HepG2 (cell line): ENCODE data around the gene NEDD1. TPM values are rescaled to one million over a fixed set of nuclear protein-coding genes. Genes with fewer than 3 reads are reported as not detected.
A peak's percentile ranks its signal among the peaks of the same experiment; 100 is the strongest.

Experiments used
- BCL6 ChIP-seq: IDR thresholded peaks from 2 replicates; pipeline ENCODE4 v1.6.1; 2016; ENCODE audit warnings: missing genetic modification reagents, missing compliant biosample characterization
- CHCHD3 ChIP-seq: sonication (generic); formaldehyde crosslinking; IDR thresholded peaks from 2 replicates; pipeline ENCODE4 v1.8.0; 2022; ENCODE audit warnings: mild to moderate bottlenecking, missing genetic modification reagents, moderate library complexity
- CREBL2 ChIP-seq: sonication (generic); formaldehyde crosslinking; IDR thresholded peaks from 2 replicates; pipeline ENCODE4 v1.8.1; 2023; ENCODE audit warnings: missing genetic modification reagents, mild to moderate bottlenecking, borderline replicate concordance
- MYC ChIP-seq: sonication (generic); formaldehyde crosslinking; IDR thresholded peaks from 2 replicates; pipeline ENCODE4 v1.9.0; 2021; ENCODE audit warnings: missing genetic modification reagents, borderline replicate concordance
- NCOA1 ChIP-seq: sonication (generic); formaldehyde crosslinking; IDR thresholded peaks from 2 replicates; pipeline ENCODE4 v1.9.0; 2021; ENCODE audit warnings: missing genetic modification reagents
- PAF1 ChIP-seq: IDR thresholded peaks from 2 replicates; pipeline ENCODE4 v1.6.1; 2016; ENCODE audit warnings: missing genetic modification reagents, missing compliant biosample characterization
- PITX1 ChIP-seq: sonication (generic); formaldehyde crosslinking; IDR thresholded peaks from 2 replicates; pipeline ENCODE4 v1.5.1; 2020; ENCODE audit warnings: mild to moderate bottlenecking, missing genetic modification reagents
- RELA ChIP-seq: sonication (generic); formaldehyde crosslinking; IDR thresholded peaks from 2 replicates; pipeline ENCODE4 v1.4.0; 2020; ENCODE audit warnings: missing genetic modification reagents
- SALL1 ChIP-seq: sonication (generic); formaldehyde crosslinking; IDR thresholded peaks from 2 replicates; pipeline ENCODE4 v1.8.0; 2022; ENCODE audit warnings: mild to moderate bottlenecking, missing genetic modification reagents
- SATB2 ChIP-seq: sonication (generic); formaldehyde crosslinking; IDR thresholded peaks from 2 replicates; pipeline ENCODE4 v1.5.0; 2020; ENCODE audit warnings: missing genetic modification reagents
- SNAPC4 ChIP-seq: sonication (generic); formaldehyde crosslinking; IDR thresholded peaks from 2 replicates; pipeline ENCODE4 v1.4.0; 2020; ENCODE audit warnings: mild to moderate bottlenecking, missing genetic modification reagents
- YEATS4 ChIP-seq: sonication (generic); formaldehyde crosslinking; IDR thresholded peaks from 2 replicates; pipeline ENCODE4 v1.4.0; 2020; ENCODE audit warnings: missing genetic modification reagents, borderline replicate concordance
- ZNF609 ChIP-seq: sonication (generic); formaldehyde crosslinking; IDR thresholded peaks from 2 replicates; pipeline ENCODE4 v1.4.0; 2020; ENCODE audit warnings: mild to moderate bottlenecking, missing genetic modification reagents, borderline replicate concordance
- ZNF616 ChIP-seq: sonication (generic); formaldehyde crosslinking; IDR thresholded peaks from 2 replicates; pipeline ENCODE4 v1.5.0; 2020; ENCODE audit warnings: low read depth, mild to moderate bottlenecking, missing genetic modification reagents
- polyA plus RNA-seq, 8 experiments: library from polyadenylated mRNA; depleted of rRNA in 3 of 8; stranded (reverse) in 7 of 8; unstranded in 1 of 8; fragments of >200 nt; fragmentation: Illumina TruSeq in 4 of 8; extraction: Trizol in 4 of 8; gene quantifications; 2 replicates each; pipeline versions ENCODE4 v1.2.1 to v1.2.3, GENCODE V29; 2011 to 2016; ENCODE audit warnings: low read depth in 4 of 8, missing spikeins in 1 of 8, mixed read lengths in 1 of 8; ENCODE audit not compliant: insufficient read depth in 1 of 8
- total RNA-seq, 5 experiments: library from RNA; depleted of rRNA; stranded (reverse); fragments of >200 nt; fragmentation: Illumina TruSeq; extraction: Trizol; gene quantifications; 2 replicates each; pipeline ENCODE4 v1.2.3, GENCODE V29; 2016; ENCODE audit warnings: low read depth in 1 of 5

The NEDD1 gene
- total and polyA plus RNA-seq, 2 of the 13 experiments (the other 11 are each of a cell fraction or from before 2014, with no cell fraction given), result 11.2 to 21.5 TPM

DNA sequence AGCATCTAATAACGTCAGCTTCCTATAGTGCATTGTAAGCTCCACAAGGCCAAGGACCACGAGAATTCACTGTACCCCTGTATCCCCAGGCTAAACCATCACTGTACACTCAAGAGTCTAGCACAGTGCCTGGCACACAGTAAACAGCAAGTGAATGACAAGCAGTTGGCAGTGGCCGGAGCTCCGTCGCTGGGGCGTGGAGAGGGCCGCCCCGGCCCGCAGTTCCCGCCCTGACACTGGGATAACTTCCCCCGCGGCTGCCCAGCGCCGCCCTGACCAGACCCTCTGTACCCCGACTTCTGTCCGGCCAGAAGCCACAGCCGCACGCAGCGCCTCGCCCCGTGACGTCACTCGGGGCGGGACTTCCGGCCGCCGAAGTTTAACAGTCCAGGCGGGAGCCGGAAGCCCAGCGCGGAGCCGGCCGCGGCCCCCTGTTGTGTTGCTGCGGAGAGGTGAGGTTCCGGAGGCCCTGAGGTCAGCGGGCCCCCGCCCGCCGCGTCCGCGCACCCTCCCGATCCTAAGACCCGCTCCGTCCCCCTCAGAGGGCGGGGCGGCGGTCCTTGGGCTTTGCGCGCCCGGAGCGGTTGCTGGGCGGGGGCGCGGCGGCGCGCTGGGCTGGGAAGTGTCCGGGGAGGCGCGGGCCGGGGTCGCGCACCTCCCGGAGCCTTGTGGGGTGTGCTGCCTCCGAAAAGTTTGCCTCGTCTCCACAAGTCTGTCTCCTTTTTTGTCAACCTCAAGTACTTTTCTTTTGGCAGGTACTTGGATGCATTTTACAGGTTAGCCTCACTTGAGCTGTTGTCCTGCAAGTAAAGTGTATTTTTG lies at the start of gene NEDD1 (continued):
- TF ChIP-seq SNAPC4 (CRISPR knock-in tag), result no peak
- TF ChIP-seq BCL6 (CRISPR knock-in tag), result 0 out of 2 replicates have a peak, but pooled peaks have one; percentile 28
- no peak for TF ChIP-seq PAF1 (CRISPR knock-in tag)
- no peak for TF ChIP-seq CHCHD3 (CRISPR knock-in tag)
- TF ChIP-seq SALL1 (CRISPR knock-in tag), result peak; percentile 79
- 0 out of 2 replicates have a peak, but pooled peaks have one; percentile 42 for TF ChIP-seq YEATS4 (CRISPR knock-in tag)
- no peak; the same call in 1 of the 2 replicates for TF ChIP-seq CREBL2 (CRISPR knock-in tag)
- no peak for TF ChIP-seq NCOA1
- TF ChIP-seq ZNF616 (CRISPR knock-in tag), result no peak
- TF ChIP-seq RELA (CRISPR knock-in tag), result no peak
- TF ChIP-seq ZNF609, result no peak
- no peak; the same call in none of the 2 replicates for TF ChIP-seq PITX1
- peak; percentile 61; the same call in 1 of the 2 replicates for TF ChIP-seq SATB2 (CRISPR knock-in tag)
- TF ChIP-seq MYC (CRISPR knock-in tag), result peak; percentile 62; the same call in 1 of the 2 replicates
